NCI-H2029 (cell line): ENCODE data around the gene ITPR1.

Experiments used
- DNase-seq: peaks from one replicate; lab custom pipeline; 2025; lab: John Stamatoyannopoulos, UW

ITPR1 gene

DNA sequence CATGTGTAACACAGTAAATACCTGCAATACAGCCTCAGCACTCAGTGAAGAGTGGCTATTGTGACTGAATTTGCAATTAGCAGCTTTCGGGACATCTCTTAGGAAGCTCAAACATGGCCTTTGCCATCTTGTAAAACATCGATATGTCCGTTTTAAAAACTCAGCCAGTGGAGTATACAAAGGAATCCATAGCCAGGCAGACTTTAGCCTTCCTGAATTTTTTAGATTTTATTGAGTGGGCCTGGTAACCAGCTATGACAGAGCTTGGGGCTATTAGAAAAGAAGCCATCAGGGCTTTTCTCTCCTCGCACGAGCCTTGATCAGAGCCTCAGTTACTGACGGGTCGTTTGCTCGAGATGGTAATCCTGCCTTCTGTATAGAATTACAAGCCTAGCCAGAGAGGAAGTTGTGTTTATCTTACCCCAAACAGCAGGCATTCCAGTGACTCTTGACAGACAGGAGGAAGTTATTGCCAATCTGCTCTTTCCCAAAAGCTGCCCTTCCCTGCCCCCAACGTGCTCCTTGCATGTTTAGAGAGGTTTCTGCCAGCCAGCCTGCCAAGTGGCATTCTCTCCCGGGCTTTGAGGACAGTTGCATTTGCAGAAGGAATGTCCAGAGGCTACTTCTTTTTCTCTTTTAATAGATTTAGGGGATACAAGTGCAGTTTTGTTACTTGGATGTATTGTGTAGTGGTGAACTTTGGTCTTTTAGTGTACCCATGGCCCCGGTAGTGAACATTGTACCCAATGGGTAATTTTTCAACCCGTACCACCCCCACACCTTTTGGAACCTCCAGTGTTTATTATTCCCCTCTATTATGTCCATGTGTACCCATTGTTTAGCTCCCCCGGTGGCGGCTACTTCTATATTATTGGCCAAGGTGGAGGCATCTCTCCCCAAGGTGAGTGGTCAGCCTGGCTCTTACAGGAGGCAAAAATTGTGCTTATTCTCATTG is 40.6 kb downstream of the ITPR1 start:
- no peak for DNase-seq

DNA sequence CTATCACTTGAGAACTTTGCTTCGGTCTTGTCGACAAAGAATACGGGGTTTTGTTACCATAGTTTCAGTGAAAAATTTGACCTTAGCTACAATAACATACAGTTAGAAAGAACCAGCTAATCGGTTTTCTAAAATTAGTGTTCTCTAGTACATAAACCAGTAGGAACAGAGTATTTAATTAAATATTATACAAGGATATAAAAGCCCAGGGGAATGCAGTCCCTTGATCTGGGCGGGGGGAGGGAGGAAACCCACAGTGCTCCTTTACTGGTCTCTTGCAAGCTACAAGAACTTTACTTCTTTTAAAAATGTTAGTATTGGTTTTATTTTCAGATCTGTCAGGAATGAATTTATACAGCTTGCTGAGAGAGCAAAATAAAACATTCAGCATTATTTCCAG is 41.8 kb downstream of the ITPR1 start:
- DNase-seq, result no peak

DNA sequence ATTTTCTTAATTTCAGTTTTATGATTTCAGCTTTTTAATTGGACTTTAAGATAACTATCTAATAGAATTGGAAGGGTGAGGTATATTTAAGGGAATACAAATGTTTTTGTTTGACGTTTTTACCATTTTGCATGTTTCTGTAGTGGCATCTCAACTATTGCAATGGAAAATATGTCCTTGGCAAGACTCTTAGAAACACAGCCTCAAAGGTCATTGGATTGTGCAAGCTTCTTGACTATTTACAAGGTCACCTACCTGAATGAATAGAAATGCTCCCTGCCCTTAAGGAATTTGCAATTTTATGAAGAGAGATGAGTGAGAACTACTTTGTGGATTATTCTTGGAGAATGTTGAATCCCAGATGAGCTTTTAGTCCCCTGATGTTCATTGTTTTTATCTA is 43.1 kb downstream of the ITPR1 start:
- DNase-seq, result no peak

DNA sequence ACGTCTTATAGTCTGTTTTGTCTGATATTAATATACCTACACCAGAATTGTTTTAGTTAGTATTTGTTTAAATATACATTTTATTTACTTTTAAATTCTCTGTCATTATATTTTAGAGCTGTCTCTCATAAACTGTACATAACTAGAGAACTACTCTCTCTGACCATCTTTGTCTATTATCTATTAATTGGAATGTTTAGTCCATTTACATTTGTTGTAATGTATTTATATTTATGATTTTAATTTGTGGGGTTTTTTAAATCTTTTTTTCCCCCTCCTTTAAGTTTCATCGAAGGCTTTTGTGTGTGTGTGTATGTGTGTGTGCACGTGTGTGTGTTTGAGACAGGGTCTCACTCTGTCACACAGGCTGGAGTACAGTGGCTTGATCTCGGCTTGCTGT is 47.1 kb downstream of the ITPR1 start:
- no peak for DNase-seq

DNA sequence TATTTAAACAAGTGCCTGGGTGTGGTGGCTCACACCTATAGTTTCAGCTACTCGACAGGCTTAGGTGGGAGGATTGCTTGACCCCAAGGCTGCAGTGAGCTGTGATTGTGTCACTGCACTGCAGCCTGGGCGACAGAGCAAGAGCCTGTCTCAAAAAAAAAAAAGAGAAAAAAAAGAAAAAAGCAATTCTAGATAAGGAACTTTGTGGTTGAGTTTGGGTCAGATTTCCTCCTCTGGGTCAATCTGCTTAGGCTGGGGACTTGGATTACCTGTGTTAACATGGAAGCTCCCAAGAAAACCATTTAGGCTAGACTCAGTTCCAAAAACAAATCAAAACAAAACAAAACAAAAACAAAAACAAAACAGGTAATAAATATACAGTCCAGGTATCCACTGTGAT is 50.0 kb downstream of the ITPR1 start:
- no peak for DNase-seq

DNA sequence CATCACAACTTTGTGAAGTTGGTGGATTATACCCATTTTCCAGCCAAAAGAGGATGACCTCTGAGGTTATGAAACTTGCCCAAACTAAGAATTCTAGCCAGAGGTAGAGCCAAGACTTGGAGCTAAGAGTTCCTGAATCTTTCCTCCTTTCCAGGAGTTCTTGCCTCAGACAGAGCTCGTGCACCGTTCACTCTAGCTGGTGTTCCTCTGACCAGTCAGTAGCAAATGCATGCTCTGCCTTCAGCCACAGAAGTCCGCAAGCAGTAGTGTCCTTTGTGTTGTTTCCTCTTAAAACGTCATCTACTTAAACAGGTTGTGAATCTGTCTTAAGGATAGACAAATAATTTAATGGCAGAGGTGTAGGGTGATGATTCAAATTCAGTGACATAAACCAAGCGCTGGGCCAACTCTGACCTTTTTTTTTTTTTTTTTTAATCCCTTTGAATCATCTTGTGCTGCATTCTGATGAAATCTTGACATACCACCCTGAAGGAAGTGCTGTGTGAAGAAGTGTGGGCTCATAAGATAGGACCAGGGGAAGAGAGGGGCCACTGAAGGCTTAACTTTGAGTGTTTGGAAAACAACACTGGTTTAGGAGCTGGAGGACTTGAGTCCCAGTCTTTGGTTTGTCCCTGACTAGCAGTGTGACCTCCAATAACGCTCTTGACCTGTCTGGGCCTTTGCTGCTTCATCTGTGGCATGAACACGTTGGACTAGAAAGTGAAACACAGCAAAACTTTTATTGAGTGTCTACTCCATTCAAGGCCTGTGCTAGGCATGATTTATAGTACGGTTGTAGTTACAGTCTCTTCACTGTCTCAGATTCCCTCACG is 53.4 kb downstream of the ITPR1 start:
- DNase-seq, result no peak

DNA sequence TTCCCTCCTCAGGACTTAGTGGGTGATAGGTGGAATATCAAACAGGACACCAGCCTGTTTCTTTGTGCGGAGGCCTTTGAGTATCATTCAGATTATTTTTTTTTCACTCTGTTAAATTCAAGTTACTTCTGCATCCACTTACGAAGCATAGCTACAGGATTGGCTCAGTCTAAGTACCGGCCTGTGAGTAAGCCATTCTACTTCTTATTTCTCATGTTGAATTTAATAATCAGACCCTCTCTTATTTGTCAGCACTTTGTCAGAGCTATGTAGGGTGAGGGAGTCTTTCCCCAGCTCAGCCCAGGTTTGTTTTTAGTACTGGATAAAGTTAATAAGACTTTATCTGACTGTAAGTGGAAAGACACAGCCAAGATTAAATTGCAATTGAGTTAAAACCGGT is 54.7 kb downstream of the ITPR1 start:
- no peak for DNase-seq

DNA sequence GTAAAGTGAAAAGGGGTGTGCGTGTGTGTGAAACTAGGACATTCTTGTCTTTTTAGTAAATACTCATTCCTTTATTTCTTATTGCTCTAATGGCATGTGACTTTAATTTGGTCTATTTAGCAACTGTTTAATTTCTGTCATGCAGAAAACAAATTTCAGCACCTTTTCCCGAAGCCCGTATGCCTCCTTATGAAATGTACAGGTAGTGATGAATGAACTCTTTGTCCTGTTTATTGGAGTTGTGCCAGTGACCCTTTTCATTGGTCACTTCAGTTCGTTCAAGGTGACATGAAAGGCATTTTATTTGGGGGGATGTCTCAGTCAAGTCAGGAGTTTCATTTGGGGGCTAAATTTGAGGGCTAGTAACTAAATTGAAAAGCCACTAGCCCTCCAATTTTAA is 55.2 kb downstream of the ITPR1 start:
- no peak for DNase-seq

DNA sequence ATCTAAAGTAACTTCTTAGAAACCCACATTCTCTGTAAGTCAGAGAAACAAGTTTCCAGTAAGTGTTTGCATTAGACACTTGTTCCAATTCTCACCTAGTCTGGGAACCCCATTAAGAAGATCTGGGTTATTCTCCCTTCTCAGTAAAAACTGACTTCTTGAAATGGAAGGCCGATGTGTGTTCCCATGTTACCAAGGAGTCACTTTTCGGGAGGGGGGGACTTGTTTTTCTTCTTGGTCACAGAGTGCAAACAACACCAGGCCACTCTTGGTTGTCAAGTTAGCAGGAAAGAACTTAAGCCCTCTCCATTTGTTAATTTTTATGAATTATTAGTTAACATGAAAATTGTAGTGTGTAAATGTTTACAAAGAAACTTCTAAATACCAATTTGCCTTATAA is 55.6 kb downstream of the ITPR1 start:
- DNase-seq, result no peak

DNA sequence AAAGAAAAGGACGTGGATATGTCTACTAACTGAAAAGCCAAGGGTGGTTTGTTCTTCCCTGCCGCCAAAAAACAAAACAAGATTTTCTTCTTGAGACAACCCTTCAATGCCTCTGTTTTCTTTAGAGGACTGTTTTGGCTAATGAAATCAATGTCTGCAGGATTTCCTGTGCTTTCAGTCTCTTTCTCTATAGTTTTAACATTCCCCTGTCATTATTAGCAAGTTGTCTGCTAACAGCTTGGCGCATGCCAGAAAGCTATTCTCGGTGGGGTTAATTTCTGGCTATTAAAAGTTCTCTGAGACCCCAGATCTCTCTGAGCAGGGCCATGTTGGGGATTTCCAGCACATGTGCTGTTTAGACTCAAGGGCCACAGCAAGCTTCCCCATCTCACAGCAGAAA is 56.7 kb downstream of the ITPR1 start:
- no peak for DNase-seq

DNA sequence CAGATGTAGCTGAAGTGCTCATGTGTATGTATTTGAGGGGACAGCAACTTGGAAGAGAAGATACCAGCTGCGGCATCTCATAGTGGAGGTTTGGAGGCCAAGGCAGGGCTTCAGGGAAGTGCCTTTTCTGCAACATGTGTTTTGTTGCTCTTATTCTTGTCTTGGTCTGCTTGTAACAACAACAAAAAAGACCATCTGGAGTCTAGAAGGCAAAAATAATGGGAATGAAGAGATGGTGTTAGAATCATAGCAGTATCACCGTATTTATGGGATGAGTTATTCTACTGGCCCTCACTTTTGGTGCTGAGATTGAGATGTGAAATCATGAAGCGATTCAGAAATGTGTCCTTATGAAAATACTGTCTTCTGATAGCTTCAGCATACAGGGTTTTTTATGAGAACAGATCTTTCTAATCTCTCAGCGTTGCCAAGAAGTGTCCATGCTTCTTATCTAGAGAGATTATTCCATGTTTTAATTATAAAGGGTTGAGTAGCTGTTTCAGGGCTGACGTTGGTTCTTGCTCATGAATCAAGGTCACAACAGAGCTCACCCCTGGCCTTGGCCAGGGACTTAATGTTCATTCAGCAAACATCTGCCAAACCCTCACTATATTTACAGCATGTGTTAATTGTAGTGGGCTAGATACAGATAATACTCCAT is 58.0 kb downstream of the ITPR1 start:
- no peak for DNase-seq

DNA sequence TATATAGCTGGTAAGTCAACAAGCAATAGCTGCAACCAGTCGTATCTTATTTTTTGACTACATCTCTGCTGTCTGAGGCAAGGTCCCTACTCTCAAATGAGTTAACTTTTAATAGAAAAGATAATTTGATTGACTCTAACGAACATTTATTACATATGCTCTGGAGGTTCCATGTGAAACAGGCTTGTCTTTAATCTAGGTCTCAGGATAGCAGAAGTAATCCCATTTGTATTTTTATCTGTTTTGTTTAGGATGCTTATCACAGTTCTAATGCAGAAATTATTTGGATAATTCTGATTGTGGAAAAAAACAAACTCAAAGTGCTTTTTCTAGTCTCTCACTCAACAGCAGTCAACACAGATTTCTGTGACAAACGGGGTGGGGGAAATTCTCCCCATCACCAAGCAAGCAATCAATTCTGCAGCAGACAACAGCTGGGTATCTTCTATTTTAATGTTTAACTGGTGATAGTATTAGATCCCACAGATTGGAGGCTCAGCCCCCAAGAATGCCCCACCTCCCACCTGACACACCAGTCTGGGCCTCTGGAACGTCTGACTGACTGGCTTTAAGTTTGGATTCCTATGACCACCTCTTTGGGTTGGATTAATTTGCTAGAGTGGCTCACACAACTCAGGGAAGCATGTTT is 58.8 kb downstream of the ITPR1 start:
- no peak for DNase-seq

DNA sequence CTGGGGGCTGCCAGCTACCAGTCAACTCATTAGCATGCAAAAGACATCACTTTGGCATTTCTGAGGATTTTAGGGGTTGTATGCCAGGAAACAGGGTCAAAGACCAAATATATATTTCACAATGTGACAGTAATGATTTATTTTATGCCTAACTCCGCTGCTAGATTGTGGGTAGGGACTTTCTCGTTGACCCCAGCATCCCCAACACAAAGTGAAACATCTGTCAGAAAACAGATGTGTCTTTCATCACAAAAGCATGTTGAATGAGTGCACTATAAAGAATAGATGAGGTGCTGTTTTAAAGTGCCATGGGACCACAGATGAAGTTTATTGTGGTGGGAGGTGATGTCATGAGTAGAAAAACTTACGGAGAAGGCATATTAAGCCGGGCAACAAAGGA is 59.7 kb downstream of the ITPR1 start:
- DNase-seq, result no peak

DNA sequence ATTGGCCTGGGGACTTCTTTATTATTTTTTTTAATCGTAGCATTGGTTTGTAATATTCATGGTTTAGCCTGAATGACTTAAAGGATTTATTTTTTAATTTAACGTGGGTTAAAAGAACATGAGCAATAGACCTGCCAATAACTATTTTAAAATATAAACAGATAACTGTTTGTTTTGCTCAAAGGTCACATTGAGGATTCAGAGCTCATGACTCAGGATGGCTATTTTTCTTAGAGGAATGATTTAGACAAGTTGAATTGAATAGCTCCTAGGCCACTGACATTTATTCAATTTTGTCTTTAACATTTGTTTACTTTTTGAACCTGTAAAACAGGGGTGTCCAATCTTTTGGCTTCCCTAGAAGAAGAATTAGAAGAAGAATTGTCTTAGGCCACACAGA is 68.5 kb downstream of the ITPR1 start:
- DNase-seq, result no peak

DNA sequence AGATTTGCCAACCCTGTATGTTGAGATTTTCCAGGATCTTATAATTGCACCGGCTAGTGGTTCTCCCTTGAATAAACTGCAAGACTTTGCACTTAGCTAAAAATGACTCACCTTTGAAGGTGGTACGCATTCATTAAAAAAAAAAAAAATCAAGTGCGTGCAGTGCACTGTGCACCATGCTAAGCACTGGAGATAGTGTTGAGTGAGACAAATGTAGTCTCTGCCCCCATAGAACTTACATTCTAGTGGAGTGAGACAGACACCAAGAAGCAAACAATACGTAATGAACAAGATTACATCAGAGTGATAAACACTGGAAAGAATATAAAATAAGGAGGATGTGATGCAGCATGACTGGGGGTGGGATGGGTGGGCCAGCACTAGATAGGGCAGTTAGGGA is 69.4 kb downstream of the ITPR1 start:
- no peak for DNase-seq

DNA sequence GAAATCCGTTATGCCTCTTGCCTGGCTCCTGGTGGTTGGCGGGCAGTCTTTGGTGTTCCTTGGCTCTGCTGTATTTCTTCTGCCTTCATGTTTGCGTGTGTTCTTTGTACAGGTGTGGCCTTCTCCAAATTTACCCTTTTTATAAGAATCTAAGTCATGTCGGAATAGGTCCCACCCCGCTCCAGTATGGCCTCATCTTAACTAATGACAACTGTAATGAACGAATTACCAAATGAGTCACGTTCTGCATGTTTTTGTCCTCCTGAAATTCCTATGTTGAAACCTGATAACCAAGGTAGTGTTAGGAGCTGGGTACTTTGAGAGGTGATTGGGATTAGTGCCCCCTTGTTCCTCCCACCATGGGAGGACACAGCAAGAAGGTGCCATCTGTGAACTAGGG is 71.1 kb downstream of the ITPR1 start:
- no peak for DNase-seq

DNA sequence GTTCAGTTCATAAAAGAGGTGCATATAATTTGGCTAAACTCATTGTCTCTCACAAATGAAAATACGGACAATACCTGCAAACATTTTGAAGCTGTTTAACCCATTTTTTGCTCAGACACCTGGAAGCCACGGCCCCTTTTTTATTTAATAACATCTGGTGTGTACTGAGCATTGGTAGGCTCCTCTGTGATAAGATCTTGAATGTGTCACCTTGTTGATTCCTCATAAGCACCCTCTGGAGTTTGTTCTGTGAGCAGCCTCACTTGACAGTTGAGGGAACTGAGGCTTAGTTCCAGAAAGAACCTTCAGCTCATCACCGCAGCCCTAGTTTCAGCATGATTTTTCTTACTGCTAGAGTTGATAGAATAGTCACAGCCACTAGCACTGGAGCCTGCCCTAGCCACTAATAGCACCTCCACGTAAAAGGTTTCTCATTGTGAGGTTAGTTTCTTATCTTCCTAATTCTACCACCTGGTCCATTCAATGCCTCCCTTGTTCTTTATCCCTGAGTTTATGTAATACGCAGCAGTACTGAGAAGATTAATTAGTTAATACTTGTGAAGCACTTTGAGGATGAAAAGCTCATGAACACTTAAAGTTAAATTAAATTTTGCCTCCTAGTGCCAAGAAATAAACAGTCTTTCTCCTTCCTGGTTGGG is 71.9 kb downstream of the ITPR1 start:
- DNase-seq, result no peak

DNA sequence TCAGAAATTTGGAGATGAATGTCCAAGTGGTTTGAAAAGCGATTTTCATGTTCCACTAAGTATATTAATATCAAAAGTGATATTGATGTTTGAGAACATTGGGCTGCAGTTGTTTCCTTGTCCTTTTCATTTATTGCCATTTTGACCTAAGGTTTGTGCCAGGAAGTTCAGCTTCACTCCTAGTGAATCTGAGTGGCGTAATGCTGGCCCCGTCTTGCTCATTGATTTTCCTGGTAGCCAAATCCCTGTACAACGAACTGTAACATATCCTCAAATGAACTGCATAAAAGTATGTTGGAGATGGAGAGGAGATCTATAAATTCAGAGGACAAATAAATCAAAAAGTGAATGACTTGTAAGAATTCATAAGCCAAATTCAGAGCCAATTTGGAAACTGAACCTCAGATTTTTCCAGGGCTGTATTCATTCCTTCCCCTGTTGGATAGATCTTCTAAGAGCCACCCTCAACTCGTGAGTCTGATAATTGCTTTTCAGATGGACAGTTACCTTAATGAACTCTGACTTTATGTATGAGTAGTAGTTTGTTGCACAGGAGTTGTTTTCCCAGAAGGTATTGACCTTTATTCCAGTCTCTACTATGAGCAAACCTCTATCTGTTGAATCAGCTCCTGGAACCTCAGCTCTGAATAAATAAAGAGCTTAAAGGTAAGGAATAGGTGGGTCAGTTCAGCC is 72.8 kb downstream of the ITPR1 start:
- DNase-seq, result no peak

DNA sequence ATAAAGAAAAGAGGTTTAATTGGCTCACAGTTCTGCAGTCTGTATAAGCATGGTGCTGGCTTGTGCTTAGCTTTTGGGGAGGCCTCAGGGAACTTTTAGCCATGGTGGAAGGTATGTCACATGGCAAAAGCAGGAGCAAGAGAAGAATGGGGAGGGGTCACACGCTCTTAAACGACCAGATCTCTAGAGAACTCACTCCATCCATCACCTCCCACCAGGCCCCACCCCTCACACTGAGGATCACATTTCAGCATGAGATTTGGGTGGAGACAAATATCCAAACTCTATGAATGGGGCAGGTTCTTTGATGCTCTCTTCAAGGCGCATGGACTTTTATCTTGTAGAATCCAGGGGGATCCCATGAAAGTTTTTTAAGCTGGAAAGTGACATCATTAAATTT is 75.7 kb downstream of the ITPR1 start:
- no peak for DNase-seq

DNA sequence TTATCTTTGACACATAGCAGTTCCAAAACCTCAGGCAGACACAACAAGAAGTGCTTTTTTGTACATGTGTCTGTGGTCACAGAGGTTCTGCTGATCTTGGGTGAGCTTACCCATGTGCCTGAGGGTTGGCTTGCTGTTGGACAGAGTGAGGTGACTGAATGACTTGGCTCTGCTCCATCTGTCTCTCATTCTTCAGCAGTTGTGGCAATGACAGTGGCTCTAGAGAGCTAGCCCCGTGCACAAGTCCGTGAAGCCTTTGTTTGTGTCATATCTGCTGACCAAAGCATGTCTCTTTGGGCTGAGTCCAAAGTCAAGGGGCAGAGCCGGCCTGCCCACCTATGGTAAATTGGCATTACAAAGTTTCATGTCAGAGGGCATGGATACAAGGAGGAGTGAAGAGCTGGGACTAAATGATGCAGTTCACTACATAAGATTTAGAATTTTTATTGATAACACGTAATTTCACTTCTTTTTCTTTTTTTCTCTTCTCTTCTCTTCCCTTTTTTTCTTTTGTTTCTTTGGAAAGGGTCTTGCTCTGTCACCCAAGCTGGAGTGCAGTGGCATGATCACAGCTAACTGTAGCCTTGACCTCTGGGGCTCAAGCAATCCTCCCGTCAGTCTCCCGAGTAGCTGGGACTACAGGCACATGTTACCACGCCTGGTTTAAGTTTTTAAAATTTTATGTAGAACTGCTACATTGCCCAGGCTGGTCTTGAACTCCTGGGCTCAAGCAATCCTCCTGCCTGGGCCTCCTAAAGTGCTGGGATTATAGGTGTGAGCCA is 77.9 kb downstream of the ITPR1 start:
- no peak for DNase-seq
